Activated CD8-positive, alpha-beta memory T cell treated with anti-CD3 and anti-CD28 coated beads, Interleukin-2, amount 10 ng/mL, durations not matched to agents 7 days and 5 days (primary cell): Measurements from ENCODE around the gene SMR3A. TPM values are rescaled to one million over a fixed set of nuclear protein-coding genes. Genes with fewer than 3 reads are reported as not detected.

Experiments used
- ATAC-seq: fragments of 150-1000 bp; cut with Tn5 transposase; one replicate; pipeline ENCODE4 v1.10.0; 2021; ENCODE audit warnings: moderate library complexity
- CTCF ChIA-PET: fragments of 350-600 bp; sonication (Branson Sonifier 250); formaldehyde crosslinking; loops from one replicate; lab custom pipeline; 2021; ENCODE audit warnings: antibody characterized with exemption; lab: Charles Lee
- DNase-seq: peaks from one replicate; pipeline ENCODE4 v3.0.0-alpha.2; 2020
- H3K27ac Mint-ChIP-seq: one replicate; pipeline ENCODE4 v1.8.0; 2021; ENCODE audit warnings: mild to moderate bottlenecking, mixed read lengths
- H3K27me3 Mint-ChIP-seq: one replicate; pipeline ENCODE4 v1.8.0; 2021; ENCODE audit warnings: mixed read lengths
- H3K36me3 Mint-ChIP-seq: one replicate; pipeline ENCODE4 v1.8.0; 2021; ENCODE audit warnings: mild to moderate bottlenecking, mixed read lengths
- H3K4me1 Mint-ChIP-seq: one replicate; pipeline ENCODE4 v1.8.0; 2021; ENCODE audit warnings: mixed read lengths
- H3K4me3 Mint-ChIP-seq: one replicate; pipeline ENCODE4 v1.8.0; 2021; ENCODE audit warnings: mild to moderate bottlenecking, moderate library complexity, mixed read lengths
- H3K9me3 Mint-ChIP-seq: one replicate; pipeline ENCODE4 v1.8.0; 2022; ENCODE audit warnings: low read depth, mixed read lengths
- total RNA-seq, 2 experiments: library from RNA; stranded (reverse); gene quantifications; one replicate each; pipeline ENCODE4 v1.2.3, GENCODE V29; 2021

The SMR3A gene
- total RNA-seq: not detected

DNA sequence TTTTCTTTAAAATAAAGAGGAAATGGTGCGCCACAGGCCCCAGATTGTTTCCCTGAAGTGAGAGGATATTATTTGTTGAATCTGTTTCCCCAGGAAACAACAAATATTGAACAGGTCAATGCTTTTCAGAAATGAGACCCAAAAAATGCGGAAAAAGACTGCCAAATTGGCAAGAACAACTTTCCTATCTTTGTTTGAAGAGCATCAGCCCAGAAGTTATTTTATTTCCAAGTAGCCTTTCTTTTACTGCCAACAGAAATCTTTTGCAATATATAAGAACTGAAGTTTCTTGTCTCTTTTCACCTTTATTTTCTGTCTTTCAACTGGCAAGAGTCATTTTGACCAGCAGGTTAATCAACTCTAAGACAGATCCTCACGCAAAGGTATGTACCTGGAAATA is at the start of gene SMR3A:
Gene SMR3A, plus strand, starts transcription at position 301 of the 400 bp plus-strand sequence. CDS start 1,356 bp downstream, outside the sequence.
- Mint-ChIP-seq H3K27me3 (no peaks in the 10 kb centered on the region), H3K36me3 (no peaks in the 10 kb centered on the region), H3K27ac (no peak within 1 kb of the TSS), H3K4me3 (no peak within 1 kb of the TSS), H3K4me1 (no peaks in the 10 kb centered on the region), H3K9me3 (no peaks in the 10 kb centered on the region)
- ATAC-seq: no peak
- no peak for DNase-seq
- CTCF ChIA-PET: no interaction called here

DNA sequence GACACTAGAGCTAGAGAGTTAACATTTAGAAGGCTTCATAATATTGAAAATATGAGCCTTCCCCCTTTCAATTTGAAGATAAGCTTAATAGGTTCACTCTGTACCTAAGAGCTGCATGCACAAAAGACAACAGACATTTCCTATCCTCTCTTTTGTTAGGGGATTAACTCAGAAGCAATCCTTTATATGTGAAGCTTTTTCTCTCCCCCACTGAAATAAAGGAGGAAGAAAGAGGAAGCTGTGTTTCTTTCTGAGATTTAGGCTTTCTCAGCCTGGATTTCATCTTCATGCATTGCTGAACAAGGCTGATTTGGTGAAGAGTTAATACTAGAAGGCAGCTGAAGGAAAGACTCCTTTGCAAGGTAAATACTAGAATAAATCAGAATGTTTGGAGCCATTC is 46.8 kb upstream of the SMR3A start:
- H3K36me3 Mint-ChIP-seq: no peaks in the 10 kb centered on the region
- H3K27me3 Mint-ChIP-seq: no peaks in the 10 kb centered on the region
- no peak for ATAC-seq
- no peaks in the 10 kb centered on the region for H3K4me1 Mint-ChIP-seq
- DNase-seq: no peak
- H3K27ac Mint-ChIP-seq: no peak overlapping the region
- CTCF ChIA-PET: no interaction called here
- H3K9me3 Mint-ChIP-seq: peaks cover 3% of the 10 kb centered on the region
- no peak overlapping the region for H3K4me3 Mint-ChIP-seq

DNA sequence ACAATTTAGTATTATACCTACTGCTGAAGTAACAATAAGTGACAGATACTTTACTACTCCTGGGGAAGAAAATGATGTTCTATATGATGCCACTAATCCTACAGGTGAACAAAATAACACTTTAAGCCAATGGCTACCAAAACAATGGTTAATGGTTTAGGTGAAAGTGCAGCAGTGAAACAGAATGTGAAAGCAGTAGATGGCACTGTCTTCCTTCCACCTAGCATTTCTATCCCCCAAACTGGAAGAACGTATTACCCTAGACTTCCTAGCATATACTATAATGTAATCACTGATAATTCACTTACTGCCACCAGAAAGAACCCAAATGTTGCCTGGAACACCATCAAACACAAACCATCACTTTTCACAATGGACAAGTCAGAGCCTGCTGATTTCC is 44.6 kb upstream of the SMR3A start:
- Mint-ChIP-seq H3K27me3 (no peaks in the 10 kb centered on the region), H3K9me3 (no peaks in the 10 kb centered on the region), H3K4me3 (no peak overlapping the region), H3K27ac (no peak overlapping the region), H3K4me1 (no peaks in the 10 kb centered on the region), H3K36me3 (no peaks in the 10 kb centered on the region)
- DNase-seq (no peak), ATAC-seq (no peak)
- CTCF ChIA-PET: no interaction called here

DNA sequence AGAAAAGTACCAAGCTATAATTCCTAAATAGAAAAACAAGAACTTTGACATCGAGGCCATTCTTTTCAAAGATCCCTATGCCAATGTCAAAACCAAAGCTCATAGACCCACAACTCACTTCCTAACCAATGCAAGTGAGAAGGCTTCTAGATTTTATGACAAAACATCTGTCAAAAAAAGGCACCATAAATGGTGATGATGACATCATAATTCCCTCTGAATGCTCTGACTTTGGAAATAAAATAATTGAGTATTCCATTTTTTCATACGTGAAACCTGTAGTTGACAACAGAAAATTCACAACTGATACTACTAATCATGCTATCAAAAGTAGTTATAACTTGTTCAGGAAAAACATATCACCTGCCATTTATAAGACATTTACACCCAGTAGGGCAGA is 34.5 kb upstream of the SMR3A start:
- Mint-ChIP-seq H3K27ac (no peak overlapping the region), H3K36me3 (no peaks in the 10 kb centered on the region), H3K4me1 (no peaks in the 10 kb centered on the region), H3K9me3 (no peaks in the 10 kb centered on the region), H3K4me3 (no peak overlapping the region), H3K27me3 (no peaks in the 10 kb centered on the region)
- CTCF ChIA-PET: no interaction called here
- no peak for DNase-seq
- no peak for ATAC-seq

DNA sequence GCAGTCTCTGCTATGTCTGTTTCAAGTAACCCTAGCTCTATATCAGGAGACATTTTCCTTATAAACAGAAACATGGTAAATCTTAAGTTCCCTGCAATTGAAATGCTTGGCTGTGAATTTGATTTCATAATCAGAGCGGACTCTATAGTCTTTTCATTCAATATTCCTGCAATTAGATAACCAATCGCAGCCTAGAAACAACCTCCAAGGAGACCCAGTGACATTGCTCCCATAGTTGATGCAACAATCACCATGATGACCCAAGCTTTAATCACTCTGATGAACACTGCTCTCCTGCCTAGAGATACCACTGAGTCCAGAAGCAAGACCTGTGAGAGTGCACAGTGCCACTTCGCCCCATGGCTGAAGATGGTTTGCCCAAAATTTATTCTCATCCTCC is 25.9 kb upstream of the SMR3A start, which contains the start of gene CABS1:
Gene CABS1, plus strand, starts transcription at position 301 of the 400 bp plus-strand sequence. Its CDS starts 59 bp downstream, at position 360.
- H3K27me3 Mint-ChIP-seq: no peaks in the 10 kb centered on the region
- DNase-seq: no peak
- no peak for ATAC-seq
- no peaks in the 10 kb centered on the region for H3K4me1 Mint-ChIP-seq
- no peaks in the 10 kb centered on the region for H3K9me3 Mint-ChIP-seq
- no peak within 1 kb of the TSS for H3K27ac Mint-ChIP-seq
- CTCF ChIA-PET: no interaction called here
- no peaks in the 10 kb centered on the region for H3K36me3 Mint-ChIP-seq
- no peak within 1 kb of the TSS for H3K4me3 Mint-ChIP-seq

DNA sequence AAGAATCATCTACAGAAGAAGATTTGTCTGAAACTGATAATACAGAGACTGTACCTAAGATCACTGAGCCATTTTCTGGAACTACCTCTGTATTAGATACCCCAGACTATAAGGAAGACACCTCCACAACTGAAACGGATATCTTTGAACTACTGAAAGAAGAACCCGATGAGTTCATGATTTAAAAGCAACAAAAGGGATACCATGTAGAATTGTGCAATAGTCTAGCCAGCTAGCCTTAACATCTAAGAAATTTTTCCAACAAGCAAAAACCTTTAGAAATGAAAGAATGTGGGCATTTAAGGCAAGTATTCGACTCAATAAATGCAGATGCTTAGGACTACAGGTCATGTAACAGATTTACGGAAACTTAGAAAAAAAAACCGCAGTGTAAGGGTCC is 24.5 kb upstream of the SMR3A start:
- Mint-ChIP-seq H3K27me3 (no peaks in the 10 kb centered on the region), H3K4me1 (no peaks in the 10 kb centered on the region), H3K27ac (no peak overlapping the region), H3K9me3 (no peaks in the 10 kb centered on the region), H3K36me3 (no peaks in the 10 kb centered on the region), H3K4me3 (no peak overlapping the region)
- DNase-seq: no peak
- no peak for ATAC-seq
- CTCF ChIA-PET: no interaction called here

DNA sequence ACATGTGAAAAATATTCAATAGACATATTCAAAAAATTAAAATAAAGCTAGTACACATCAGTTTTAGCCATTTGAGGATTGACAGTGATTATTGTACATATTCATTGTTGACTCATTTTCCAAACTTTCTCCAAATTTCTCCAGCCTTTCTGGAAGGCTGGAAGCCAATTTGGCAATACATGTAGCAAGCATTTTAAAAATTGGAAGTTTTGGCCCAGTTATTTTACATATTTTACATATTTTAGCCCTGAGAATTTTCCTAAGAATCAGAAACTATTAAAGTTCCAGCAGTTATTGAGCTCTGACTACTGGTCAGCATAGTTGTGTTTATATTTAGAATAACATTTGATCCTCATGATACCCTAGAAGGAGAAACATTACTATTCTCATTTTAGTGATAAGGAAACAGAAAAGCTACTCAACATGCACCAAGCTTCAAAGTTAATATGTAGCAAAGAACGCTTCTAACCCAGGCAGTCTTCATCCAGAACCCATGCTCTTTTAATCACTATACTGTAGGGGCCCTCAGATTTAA is 22.6 kb upstream of the SMR3A start:
- Mint-ChIP-seq H3K36me3 (no peaks in the 10 kb centered on the region), H3K27ac (no peak overlapping the region), H3K9me3 (no peaks in the 10 kb centered on the region), H3K4me3 (no peak overlapping the region), H3K27me3 (no peaks in the 10 kb centered on the region), H3K4me1 (no peaks in the 10 kb centered on the region)
- ATAC-seq (no peak), DNase-seq (no peak)
- CTCF ChIA-PET: no interaction called here

DNA sequence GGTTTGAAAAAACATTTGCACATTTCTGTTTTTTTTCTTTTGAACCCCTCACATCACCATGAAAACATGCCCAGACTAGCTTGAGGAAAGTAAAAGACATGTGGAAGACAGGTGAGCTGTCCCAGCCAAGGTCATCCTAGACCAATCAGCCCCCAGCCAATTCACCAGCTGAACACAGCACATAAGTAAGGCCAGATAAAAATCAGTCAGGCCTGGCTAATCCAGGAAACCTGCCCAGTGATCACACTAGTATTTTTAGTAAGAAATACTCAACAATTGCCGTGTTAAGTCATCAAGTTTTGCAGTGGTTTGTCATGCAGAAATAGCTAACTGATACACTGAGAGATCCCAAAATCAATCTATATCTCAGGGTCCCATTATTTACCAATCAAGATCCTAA is 4.4 kb upstream of the SMR3A start:
- no peak overlapping the region for H3K4me3 Mint-ChIP-seq
- H3K4me1 Mint-ChIP-seq: no peaks in the 10 kb centered on the region
- ATAC-seq (no peak), DNase-seq (no peak)
- H3K27me3 Mint-ChIP-seq: no peaks in the 10 kb centered on the region
- CTCF ChIA-PET: no interaction called here
- H3K9me3 Mint-ChIP-seq: no peaks in the 10 kb centered on the region
- no peaks in the 10 kb centered on the region for H3K36me3 Mint-ChIP-seq
- H3K27ac Mint-ChIP-seq: no peak overlapping the region

DNA sequence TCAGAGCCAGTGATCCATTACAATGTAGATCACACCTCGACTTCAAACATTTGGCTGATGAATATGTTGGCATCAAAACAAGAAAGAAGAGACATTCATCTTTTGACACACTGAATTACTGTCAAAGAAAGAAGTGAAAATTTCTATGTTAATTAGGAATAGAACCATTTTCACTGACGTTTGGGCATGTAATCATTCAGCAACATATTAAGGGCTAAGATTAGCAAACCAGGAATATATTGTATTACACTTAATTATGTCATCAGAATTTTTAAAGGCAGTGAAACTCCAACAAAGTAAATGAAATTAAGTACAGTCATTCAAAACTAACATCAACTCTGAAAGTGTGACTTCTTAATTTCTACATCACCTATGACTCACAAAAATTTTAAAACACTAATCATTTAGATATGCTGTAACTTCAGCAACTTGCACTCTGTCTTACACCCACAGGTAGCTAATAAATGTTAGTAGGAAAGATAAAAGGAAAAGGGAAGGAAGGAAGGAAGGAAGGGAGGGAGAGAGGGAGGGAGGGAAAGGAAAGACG is 1.4 kb upstream of the SMR3A start:
- H3K27ac Mint-ChIP-seq: no peak overlapping the region
- H3K9me3 Mint-ChIP-seq: no peaks in the 10 kb centered on the region
- ATAC-seq (no peak), DNase-seq (no peak)
- no peak overlapping the region for H3K4me3 Mint-ChIP-seq
- no peaks in the 10 kb centered on the region for H3K27me3 Mint-ChIP-seq
- no peaks in the 10 kb centered on the region for H3K36me3 Mint-ChIP-seq
- no peaks in the 10 kb centered on the region for H3K4me1 Mint-ChIP-seq
- CTCF ChIA-PET: no interaction called here

DNA sequence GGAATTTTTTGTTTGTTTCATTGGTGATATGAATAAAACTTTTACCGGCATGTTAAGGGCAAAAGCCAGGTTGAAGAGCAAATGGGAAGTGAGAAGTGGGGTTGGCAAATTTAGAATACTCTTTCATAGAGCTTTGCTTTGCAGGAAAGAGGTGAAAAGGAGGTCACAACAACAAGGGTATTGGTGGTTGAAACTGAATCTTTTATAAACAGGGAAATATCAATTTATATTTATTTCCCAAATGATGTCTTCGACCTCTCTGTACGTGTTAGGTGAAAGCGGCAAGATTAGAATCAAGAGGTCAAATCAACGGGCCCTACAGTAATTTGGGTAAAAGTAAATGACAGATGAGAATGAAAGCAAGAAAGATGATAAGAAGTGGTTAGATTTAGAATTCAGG is 3.4 kb downstream of the SMR3A start:
- Mint-ChIP-seq H3K9me3 (no peaks in the 10 kb centered on the region), H3K4me1 (no peaks in the 10 kb centered on the region), H3K27ac (no peak overlapping the region), H3K27me3 (no peaks in the 10 kb centered on the region), H3K36me3 (no peaks in the 10 kb centered on the region), H3K4me3 (no peak overlapping the region)
- CTCF ChIA-PET: no interaction called here
- DNase-seq (no peak), ATAC-seq (no peak)

DNA sequence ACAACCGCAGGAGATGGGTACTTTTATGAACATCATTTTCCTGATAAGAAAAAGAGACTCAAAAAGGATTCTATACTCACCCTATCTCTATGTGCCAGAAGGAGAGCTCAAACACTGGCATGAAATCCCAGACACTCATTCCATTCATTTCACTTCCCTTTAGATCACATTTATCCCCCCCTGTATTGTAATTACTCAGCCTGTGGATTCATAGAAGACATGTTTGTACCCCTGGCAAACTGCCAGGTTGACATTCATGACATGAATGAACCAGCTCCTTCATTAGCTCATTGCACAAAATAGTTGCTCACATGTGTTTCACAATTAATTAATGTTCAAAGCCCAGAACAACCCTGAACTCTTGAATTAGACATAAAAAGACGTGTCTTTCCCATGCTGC is 4.9 kb downstream of the SMR3A start:
- Mint-ChIP-seq H3K27ac (no peak overlapping the region), H3K9me3 (no peaks in the 10 kb centered on the region), H3K4me3 (no peak overlapping the region), H3K27me3 (no peaks in the 10 kb centered on the region), H3K4me1 (no peaks in the 10 kb centered on the region), H3K36me3 (no peaks in the 10 kb centered on the region)
- CTCF ChIA-PET: no interaction called here
- DNase-seq: no peak
- no peak for ATAC-seq

DNA sequence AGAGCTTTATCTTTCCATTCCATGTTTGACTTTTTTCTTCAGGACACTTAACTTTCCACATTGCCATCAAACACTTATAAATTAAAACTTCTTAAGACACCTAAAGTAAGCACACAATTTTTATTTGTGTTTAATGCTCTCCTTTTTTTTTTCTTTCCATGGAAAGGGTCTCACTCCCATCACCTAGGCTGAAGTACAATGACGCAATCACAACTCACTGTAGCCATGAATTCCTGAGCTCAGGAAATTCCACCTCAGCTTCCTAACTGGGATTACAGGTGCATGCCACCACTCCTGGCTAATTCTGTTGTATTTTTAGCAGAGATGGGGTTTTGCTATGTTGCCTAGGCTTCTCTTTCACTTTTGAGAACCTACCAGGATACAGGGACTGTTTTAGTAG is 7.3 kb downstream of the SMR3A start:
- Mint-ChIP-seq H3K36me3 (no peaks in the 10 kb centered on the region), H3K4me3 (no peak overlapping the region), H3K27ac (no peak overlapping the region), H3K9me3 (no peaks in the 10 kb centered on the region), H3K27me3 (no peaks in the 10 kb centered on the region), H3K4me1 (no peaks in the 10 kb centered on the region)
- CTCF ChIA-PET: no interaction called here
- no peak for DNase-seq
- ATAC-seq: no peak

DNA sequence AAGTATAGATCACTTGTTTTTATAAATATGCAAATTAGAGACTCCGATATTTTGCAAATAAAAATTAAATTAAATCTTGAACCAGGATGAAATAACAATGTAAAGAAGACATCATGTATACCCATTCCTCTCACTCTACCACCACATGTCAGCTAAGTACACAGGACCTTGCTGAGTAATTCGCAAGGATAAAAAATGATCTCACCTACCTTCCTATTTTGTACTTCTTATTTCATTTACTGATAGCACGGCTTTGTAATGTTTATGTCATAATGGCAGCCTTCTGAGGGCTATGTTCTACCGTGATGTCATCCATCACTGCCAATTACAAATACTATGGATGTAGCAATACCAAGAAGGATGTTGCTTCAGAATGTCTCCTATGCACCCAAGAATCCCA is 11.4 kb downstream of the SMR3A start:
- Mint-ChIP-seq H3K9me3 (no peaks in the 10 kb centered on the region), H3K27me3 (no peaks in the 10 kb centered on the region), H3K36me3 (no peaks in the 10 kb centered on the region), H3K27ac (no peak overlapping the region), H3K4me3 (no peak overlapping the region), H3K4me1 (no peaks in the 10 kb centered on the region)
- CTCF ChIA-PET: no interaction called here
- no peak for ATAC-seq
- no peak for DNase-seq

DNA sequence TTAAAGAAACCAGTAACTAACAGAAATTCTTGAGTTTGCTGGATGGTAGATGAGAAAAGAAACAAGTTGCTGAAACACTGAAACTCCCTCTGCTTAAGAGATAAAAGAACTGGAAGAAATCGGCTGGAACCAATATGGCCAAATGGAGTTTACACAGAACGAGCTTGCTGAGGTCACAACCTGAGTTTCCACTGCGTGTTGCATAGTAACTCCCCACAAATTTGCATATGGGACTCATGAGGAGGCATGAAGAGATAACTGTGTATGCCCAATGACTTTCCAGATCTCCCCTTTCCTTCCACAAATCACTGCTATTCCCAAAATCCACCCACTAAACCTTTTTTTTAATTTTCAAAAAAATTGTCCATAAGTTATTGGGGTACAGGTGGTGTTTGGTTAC is 12.2 kb downstream of the SMR3A start:
- no peaks in the 10 kb centered on the region for H3K9me3 Mint-ChIP-seq
- DNase-seq: no peak
- no peaks in the 10 kb centered on the region for H3K27me3 Mint-ChIP-seq
- no peak for ATAC-seq
- no peaks in the 10 kb centered on the region for H3K36me3 Mint-ChIP-seq
- CTCF ChIA-PET: no interaction called here
- no peak overlapping the region for H3K4me3 Mint-ChIP-seq
- no peak overlapping the region for H3K27ac Mint-ChIP-seq
- H3K4me1 Mint-ChIP-seq: no peaks in the 10 kb centered on the region

DNA sequence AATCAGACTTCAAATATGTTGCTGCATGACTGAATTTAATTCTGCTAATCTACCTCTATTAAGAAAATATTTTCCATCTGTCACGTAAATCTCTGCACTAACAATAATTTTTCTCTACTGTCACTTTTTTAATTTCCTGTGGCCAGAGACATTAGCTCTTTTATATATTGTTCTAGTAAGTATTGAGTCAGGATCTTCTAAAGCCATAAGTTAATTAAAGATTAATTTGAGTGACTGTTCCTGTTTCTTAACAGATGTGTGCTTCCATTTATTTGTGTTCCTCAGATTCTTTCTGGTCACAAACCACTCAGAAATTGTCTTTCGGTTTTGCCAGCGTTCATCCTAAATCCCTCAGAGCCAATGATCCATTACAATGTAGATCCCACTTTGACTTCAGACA is 20.0 kb downstream of the SMR3A start:
- CTCF ChIA-PET: no interaction called here
- ATAC-seq (no peak), DNase-seq (no peak)
- peaks cover 2% of the 10 kb centered on the region for H3K9me3 Mint-ChIP-seq
- H3K27ac Mint-ChIP-seq: no peak overlapping the region
- H3K27me3 Mint-ChIP-seq: no peaks in the 10 kb centered on the region
- no peaks in the 10 kb centered on the region for H3K4me1 Mint-ChIP-seq
- H3K4me3 Mint-ChIP-seq: no peak overlapping the region
- H3K36me3 Mint-ChIP-seq: no peaks in the 10 kb centered on the region
